ENCODE data around the gene PLEKHA6.

PLEKHA6 gene

DNA sequence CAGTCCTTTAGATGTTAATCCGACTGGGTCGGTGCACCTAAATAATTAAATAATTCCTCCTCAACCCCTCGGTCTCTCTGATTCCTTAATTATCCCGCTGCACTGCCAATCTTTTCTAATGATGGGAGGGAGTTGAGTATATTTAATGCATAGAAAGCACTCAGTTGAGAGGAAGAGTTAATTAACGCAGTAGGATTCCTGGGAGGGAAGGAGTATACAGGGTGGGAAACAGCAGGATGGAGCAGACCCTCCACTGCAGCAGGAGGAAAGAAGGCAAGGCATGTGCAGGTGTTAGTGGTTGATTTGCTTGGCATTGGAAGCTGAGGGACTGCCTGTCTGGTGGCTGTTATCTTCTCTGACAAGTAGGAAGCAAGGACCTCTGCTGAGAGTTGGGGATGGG lies 183.7 kb downstream of the PLEKHA6 start:
- DNase-seq: no peak

DNA sequence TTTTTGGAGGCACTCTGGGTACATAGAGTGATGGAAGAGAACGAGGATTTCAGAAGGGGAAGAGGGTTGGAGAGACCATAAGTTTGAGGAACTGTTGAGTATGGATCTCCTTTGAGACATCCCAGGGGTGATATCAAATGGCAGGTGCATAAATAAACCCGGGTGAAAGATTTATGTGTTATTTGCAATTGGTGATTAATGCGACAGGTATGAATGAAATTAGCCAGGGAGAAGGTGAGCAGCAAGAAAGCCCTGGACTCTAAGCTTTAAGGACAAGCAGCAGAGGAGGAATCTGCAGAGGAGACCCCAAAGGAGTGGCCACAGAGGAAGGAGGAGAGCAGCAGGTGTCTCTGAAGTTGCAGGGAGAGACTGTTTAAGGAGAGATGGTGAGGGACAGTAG lies 184.8 kb downstream of the PLEKHA6 start:
- no peak for DNase-seq

GRCh38 chr1:204172404-204173029 lies 187.2 kb downstream of the PLEKHA6 start:
- no peak for DNase-seq

DNA sequence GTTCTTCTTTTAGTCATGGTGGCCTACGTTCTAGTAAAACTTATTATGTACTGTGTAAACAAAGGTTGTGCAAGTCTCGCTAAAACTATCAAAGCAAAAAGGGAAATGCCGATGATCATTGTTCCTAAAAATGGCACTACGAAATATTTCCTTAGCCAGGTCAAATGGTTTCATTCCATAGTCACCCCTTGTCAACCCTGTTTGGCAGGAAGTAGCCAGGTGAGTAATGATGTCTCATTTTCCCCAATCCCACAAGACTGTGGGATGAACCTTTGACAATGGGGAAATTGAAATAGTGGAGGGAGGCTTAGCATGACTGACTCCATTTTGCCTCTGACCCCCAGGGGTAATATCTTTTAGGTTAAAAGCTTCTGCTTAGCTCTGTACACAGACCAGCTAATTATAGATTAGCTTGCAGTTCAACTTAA lies 188.0 kb downstream of the PLEKHA6 start:
- no peak for DNase-seq

DNA sequence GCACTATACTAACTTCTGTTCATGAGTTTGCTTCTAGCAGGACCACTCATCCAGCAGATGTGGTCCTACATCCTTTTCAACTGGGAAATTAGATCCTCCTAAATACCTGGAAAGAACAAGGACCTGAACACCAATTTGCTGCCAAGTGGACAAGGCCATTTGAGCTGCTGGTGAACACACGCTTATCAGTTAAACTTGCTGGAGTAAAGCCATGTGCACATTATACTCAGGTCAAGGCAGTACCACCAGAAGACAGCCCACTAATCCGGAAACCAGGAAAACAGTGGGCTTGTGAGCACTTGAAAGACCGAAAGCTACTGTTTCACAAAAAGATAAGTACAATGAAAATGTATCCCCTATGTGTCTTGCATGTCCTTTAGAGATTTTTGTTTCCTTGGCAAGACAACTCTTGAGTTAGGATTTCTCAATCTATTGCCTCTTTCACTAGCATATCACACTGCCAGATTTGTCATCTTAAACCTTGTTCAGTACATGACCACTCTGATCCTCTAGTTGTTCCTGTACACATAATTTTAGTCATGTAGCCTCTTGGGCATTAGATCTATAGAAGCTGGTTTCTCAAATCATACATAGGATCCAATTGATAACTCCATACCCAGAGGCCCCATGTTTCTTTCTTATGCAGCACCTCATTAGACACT lies 189.1 kb downstream of the PLEKHA6 start:
- no peak for DNase-seq

DNA sequence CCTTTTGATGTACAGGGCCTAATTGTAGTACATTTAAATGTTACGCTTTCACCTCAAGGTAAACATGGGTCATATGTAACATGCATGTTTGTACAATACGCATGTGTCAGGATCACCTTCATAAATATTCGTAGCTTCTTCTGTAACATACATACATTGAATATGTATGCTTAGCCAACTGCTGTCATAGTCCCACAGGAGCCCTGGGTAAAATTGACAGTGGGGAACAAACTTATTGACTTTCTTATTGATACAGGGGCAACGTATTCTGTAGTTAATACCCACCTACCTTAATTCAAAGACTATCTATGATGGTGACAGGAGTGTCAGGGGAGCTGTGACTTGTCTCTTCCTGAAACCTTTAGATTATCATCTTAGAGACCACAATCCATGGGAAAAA lies 189.9 kb downstream of the PLEKHA6 start:
- DNase-seq: no peak

Measured in activated gamma-delta T cell (primary cell).